Measurements from ENCODE around the gene THYN1. TPM values are rescaled to one million over a fixed set of nuclear protein-coding genes. Genes with fewer than 3 reads are reported as not detected.

The THYN1 gene
- total and polyA plus RNA-seq, 2 of the 13 experiments (the other 11 are each of a cell fraction or from before 2014, with no cell fraction given) = 36.1 to 87.6 TPM

- no peak for TF ChIP-seq ZNF547 (CRISPR knock-in tag; IDR thresholded peaks at IDR 0.05)
- no peak for TF ChIP-seq YEATS2 (CRISPR knock-in tag; IDR thresholded peaks at IDR 0.05; ENCODE audit: borderline replicate concordance)
- TF ChIP-seq ZNF556 (CRISPR knock-in tag; IDR thresholded peaks at IDR 0.05; ENCODE audit: borderline replicate concordance) = no peak
- TF ChIP-seq NR1H2 (CRISPR knock-in tag; IDR thresholded peaks at IDR 0.05; ENCODE audit: borderline replicate concordance, low read depth) = no peak
- no peak for TF ChIP-seq ZSCAN31 (CRISPR knock-in tag; IDR thresholded peaks at IDR 0.05; ENCODE audit: low read depth)
- TF ChIP-seq ZNF816 (CRISPR knock-in tag; IDR thresholded peaks at IDR 0.05; ENCODE audit: borderline replicate concordance) = no peak
- TF ChIP-seq ZNF709 (CRISPR knock-in tag; IDR thresholded peaks at IDR 0.05) = no peak
- no peak for TF ChIP-seq NFKBIZ (CRISPR knock-in tag; IDR thresholded peaks at IDR 0.05)
- TF ChIP-seq MAFG (CRISPR knock-in tag; IDR thresholded peaks at IDR 0.05) = no peak
- no peaks in the 10 kb centered on the region for H3K27me3 ChIP-seq (ENCODE audit: control insufficient read depth in 1 of 2, insufficient read depth in 2 of 2, low read length in 2 of 2)
- H3K36me3 ChIP-seq (replicated peaks in 1 of 2; ENCODE audit: control insufficient read depth in 1 of 2, insufficient read depth in 2 of 2, low read length in 2 of 2) = peaks cover 2 to 3% of the 10 kb centered on the region in 2 experiments; a peak in 2 of 5 replicates
- H3K79me2 ChIP-seq (ENCODE audit: insufficient read depth, low read length) = peaks cover 44% of the 10 kb centered on the region
- no peaks in the 10 kb centered on the region for H3K9me3 ChIP-seq (ENCODE audit: low read length)
- ChIA-PET POLR2A (interaction anchor here (1.3 kb wide), 1 partner anchor 27 kb away, joined by 3 read pairs; the partner anchor contains the start of gene ACAD8), CTCF (ENCODE audit: low intra/inter-chr PET ratio, low total read pairs) (no interaction called here)
- peaks cover 39% of the 10 kb centered on the region for H3K4me1 ChIP-seq (ENCODE audit: insufficient read depth, low read length)
- 0 out of 2 replicates have a peak overlapping the region, but pooled peaks have one; percentile 97 for H3K4me2 ChIP-seq (ENCODE audit: low read depth, low read length)
- no peaks in the 10 kb centered on the region for H4K20me1 ChIP-seq (ENCODE audit: insufficient read depth, low read length)
- DNase-seq (ENCODE audit: low spot score) (no peak), ATAC-seq (no peak), FAIRE-seq (no peak)
- intact Hi-C loops (cut with micrococcal nuclease; ENCODE audit: unreplicated experiment) = no loop called here
- in situ Hi-C loops (cut with HindIII; ENCODE audit: extremely low pct_ligation_motif_present, low pct_unique_long_range_greater_than_20kb) = no loop called here
- no peak overlapping the region for H2AFZ ChIP-seq (ENCODE audit: low read length)
- no peak overlapping the region for H3K9ac ChIP-seq (ENCODE audit: insufficient read depth, low read depth, low read length)
- no peak overlapping the region for H3K4me3 ChIP-seq (replicated peaks in 1 of 3; ENCODE audit: insufficient read depth in 1 of 3, low read depth in 2 of 3, low read length in 3 of 3)
- TSS peak; percentile 42 for BruUV-seq (replicated peaks)
- 97% methylated on average over 5 of the region's 5 CpGs for WGBS (ENCODE audit: low lambda C conversion rate)
- H3K27ac ChIP-seq (ENCODE audit: extremely low read length, insufficient read depth, low read length) = no peak overlapping the region
Observed at GRCh38 chr11:134226806-134227325, 26.3 kb downstream of the THYN1 start.
